Measurements from ENCODE around the gene SPDYE2B.
"Not testable (repeated sequence)": the region's sequence is repeated elsewhere in the genome, so short reads cannot be mapped to it uniquely, and the experiment has no call there.

- not testable (repeated sequence) for TF ChIP-seq CTCF (IDR thresholded peaks at IDR 0.05); EZH2 (IDR thresholded peaks at IDR 0.05; ENCODE audit: borderline replicate concordance, insufficient read depth, low read depth, low read length, poor library complexity, severe bottlenecking)
These were observed 30.7 kb downstream of the SPDYE2B start for GRCh38 chr7:102680780-102681179.

Data from B cell (primary cell).